HG03280 (cell line): ENCODE results near the gene MED8.

Experiments used
- ATAC-seq: cut with Tn5 transposase; IDR thresholded peaks from one replicate; pipeline ENCODE4 v1.9.1; 2021; ENCODE audit warnings: mild to moderate bottlenecking, moderate library complexity; ENCODE audit not compliant: unreplicated experiment

Gene MED8, protein sequence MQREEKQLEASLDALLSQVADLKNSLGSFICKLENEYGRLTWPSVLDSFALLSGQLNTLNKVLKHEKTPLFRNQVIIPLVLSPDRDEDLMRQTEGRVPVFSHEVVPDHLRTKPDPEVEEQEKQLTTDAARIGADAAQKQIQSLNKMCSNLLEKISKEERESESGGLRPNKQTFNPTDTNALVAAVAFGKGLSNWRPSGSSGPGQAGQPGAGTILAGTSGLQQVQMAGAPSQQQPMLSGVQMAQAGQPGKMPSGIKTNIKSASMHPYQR

DNA sequence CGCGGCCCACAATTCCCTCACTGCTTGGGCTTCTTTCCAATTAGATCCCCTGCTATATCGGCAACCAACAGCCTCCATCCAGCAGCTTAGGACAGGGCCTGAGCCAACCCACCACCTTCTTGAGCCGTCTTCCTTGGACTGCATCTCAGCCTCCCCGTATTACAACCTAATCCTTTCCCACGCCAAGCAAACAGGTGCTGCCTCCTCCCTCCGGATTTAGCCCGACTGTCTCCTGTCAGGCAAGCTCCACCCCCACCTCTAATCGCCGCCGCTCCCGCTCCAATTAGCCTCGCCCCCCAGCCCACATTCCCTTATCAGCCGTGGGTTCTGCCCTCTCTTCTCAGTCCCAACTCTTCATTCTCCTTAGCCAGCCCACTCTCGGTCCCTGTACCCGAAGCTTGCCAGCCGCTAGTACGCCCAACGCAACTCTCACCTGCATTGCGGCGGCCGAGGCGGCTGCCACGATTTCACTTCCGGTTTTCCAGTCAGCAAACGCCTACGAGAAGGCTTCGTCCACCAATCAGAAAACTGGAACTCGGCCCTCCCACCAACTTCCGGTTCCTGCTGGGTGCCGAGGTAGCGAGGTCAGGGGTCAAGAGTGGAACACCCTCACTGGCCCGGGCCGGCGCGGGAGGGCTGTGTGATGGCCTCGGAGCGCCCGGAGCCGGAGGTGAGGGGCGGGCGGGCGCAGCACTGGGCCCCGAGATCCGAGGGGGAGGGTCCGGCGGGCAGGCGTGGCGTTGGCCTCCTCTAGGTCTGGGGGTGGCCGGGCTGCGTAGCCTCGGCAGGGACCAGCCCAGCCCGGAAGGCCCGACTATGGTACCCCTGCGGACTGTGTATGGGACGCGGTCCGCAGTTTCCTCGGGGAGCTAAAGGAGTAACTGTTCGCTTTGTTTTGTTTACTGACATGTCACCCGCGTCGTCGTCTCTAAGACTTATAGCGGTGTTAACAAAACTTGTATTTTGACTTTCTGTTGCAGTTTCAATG lies at the start of gene MED8, which contains the start of gene SZT2:
TSS of gene MED8 (minus strand) at position 475 of the 988 bp plus-strand sequence. CDS start at position 439, 36 bp downstream.
TSS of gene SZT2 (plus strand) at position 574 of the 988 bp plus-strand sequence. CDS start at position 644, 70 bp downstream.
- peak; percentile 90 for ATAC-seq

DNA sequence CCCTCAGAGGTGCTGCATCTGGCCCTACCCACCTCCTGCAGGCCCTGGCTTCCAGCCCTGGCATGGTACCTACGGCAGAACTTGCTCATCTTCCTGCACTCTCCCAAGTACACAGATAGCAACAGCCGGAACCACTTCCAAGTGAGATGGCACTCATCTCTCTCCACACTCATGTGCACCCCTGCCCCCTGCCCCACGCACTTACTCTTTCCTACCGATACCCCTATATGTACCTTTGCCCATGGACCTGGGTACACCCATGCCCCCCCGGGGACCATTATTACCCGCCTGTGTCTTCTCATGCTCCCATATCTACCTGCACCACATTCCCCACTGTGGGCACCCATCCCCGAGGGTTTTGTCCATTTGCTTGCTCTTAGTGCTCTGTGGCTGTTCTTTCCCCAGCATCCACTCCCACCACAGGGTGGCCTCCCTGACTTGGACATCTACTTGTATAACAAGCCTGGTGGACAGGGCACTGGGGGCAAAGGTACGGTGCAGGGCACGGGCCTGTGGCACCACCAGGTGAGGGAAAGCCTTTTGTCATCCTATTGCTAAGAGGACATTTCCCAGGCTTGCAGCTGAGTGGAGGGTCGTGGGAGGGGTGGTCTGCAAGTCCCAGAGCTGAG lies 49.5 kb upstream of the MED8 start:
- no peak for ATAC-seq

- no peak for ATAC-seq
These were observed 49.0 kb upstream of the MED8 start for GRCh38 chr1:43438576-43438952.

DNA sequence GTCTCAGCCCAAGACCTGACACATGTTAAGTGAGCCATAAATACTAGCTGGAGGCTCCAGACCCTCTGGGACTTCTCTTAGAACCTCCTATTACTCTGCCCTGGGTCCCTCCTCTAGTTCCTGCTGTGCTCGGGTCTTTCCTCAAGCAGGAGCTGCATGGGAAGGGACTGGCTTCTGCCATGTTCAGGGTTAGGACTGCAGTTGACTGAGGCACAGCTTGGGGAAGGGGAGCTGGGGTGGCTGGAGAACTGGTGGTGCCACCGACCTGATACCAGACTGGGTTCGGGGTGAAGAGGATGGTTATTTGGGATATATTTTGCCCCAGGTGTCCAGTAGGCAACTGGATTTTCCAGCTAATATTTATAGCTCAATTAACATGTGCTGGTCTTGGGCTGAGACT lies 48.4 kb upstream of the MED8 start:
- no peak for ATAC-seq

DNA sequence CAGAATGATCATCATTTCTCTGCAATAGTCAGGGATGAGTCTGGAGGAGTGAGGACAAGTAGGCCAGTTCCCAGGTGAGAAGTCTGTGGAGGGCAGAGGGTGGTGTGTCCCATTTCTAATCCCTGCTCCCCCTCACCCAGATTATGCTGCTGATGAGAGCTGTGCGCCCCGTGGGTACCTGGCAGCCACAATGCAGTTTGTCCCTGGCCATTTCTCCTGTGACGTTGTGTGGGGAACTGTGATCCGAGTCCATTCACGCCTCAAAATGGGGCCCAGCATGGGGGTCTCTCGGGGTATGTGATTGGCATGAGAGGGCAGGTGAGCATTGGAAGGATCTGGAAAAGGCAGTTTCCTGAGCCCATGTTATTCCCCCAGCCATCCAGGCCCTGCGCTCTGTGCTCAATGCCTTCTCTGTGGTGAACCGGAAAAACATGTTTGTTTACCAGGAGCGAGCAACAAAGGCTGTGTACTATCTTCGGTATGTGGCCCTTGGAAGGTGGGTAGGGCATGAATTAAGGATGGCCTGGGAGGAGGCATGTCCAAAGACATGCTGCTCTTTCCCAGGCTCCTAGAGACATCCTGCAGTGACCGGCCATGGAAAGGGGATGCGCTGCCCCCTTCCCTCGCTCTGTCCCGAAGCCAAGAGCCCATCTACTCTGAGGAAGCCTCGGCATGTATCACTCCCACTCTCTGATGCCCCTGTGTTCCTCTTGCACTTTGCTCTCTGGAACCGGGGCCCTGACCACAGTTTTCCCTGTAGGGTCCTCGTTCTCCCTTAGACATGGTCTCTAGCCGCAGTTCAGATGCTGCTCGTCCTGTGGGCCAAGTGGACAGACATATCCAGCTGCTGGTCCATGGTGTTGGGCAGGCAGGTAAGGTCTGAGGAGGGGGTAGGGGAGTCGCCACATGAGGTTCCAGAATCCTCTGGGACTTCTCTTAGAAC lies 47.7 kb upstream of the MED8 start:
- ATAC-seq: no peak

DNA sequence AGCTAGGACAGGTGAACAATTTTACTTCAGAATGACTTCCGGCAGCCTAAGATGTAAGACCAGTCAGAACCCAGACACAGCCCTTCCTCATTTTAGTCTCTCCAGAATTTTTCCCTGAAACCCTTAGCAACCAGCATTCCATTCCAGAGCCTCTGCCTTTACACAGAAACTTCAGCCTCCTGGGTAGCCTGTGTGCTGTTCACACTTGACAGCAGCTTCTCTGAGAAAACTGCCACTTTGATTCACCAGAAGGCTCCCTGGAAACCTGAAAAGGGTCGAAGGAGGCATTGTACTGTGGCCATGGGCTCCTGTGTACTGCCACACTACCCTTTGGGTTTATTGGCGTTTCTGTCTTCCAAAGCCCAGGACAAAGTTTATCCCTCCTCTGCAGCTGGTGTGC lies 46.8 kb upstream of the MED8 start:
- no peak for ATAC-seq

- no peak for ATAC-seq
These were observed 45.8 kb upstream of the MED8 start for GRCh38 chr1:43435146-43436145.

GRCh38 chr1:43434256-43434655 lies 44.7 kb upstream of the MED8 start:
- ATAC-seq: no peak

DNA sequence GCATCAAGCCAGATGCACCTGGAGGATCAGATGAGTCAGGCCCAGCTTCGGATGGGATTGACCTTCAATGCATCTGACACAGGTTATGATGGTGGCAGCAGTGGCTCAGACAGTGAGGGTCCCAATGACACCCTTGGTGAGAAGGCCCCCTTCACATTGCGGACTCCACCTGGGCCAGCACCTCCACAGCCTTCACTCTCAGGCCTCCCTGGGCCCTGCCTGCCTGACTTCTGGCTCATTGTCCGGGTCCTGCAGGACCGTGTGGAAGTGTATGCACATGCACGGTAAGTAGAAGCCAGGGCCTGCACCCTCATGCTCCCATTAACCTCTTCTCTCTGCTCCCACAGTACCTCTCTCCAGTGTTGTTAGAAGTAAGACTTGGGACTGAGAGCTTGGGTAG lies 43.3 kb upstream of the MED8 start:
- no peak for ATAC-seq

DNA sequence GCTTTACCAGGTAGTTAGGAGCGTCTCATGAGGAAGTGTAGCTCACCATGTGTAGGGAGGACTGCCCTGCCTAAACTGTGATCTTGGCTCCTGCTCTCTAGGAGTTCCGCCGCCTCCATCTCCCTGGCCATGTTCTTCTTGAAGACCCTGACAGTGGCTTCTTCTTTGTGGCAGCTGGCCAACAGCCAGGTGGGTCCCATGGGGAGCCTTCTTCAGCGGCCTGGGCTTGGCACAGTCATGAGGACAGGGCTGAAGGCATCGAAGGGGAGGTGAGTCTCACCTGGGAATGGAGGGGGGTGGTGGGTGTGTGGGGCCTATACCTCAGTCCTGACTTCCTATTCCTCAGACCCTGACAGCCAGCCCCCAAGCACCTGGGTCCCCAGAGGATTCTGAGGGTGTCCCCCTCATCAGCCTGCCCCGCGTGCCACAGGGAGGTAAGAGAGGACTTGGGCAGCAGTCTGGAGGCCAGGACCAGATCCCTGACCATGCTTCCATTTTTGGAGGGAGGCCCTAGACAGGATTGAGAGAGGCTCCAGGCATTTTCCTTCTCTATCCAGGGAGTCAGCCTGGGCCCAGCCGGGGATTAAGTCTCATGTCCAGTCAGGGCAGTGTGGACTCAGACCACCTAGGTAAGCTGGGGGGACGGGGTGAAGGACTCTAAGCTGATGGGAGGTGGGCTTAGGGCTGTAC lies 42.7 kb upstream of the MED8 start:
- ATAC-seq: no peak

GRCh38 chr1:43431676-43432075 lies 42.1 kb upstream of the MED8 start:
- ATAC-seq: no peak

GRCh38 chr1:43430831-43431230 lies 41.2 kb upstream of the MED8 start:
- ATAC-seq: no peak

DNA sequence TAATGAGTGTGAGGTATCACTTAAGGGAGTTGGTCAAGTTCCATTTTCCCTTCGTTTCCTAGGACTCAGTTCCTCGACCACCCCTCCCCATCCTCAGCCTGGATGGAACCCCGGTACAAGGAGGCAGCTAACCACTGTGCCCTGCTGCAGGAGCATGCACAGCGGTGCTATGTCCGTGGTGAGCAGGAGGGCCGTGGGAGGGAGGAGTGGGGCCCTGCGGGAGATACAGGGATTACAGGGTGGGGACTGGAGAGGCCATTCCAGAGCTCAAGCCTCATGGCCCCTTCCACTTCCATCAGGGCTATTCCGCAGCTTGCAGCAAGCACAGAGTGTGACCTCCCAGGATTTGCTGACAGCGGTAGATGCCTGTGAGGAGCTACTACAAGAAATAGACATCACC lies 38.3 kb upstream of the MED8 start:
- no peak for ATAC-seq

DNA sequence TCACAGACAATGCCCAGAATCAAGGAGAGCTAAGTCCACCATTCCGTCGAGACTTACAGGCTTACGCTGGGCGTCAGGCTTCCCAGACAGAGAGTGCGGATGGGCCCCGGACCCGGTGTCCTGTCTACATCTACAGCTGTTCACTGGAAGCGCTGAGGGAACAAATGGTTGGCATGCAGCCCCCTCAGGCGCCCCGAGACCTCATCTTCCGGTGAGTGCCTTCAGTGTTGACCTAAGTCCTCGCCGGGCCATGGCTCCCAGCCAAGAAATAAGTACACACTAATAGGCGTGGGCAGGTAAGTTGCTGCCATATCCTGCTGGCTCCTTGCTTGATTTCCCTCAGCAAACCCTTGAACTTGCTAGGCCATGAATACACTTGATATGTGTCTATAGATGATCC lies 37.9 kb upstream of the MED8 start:
- no peak for ATAC-seq

- no peak for ATAC-seq
These were observed 36.6 kb upstream of the MED8 start for GRCh38 chr1:43426221-43426620.

GRCh38 chr1:43425045-43425444 lies 35.4 kb upstream of the MED8 start:
- ATAC-seq: no peak

- no peak for ATAC-seq
These were observed 34.3 kb upstream of the MED8 start for GRCh38 chr1:43423672-43424550.
